ENCODE results near the gene VPREB3. TPM values are rescaled to one million over a fixed set of nuclear protein-coding genes. Genes with fewer than 3 reads are reported as not detected.

The VPREB3 gene
- total RNA-seq, 3 donors from 2014 or later, result not detected

DNA sequence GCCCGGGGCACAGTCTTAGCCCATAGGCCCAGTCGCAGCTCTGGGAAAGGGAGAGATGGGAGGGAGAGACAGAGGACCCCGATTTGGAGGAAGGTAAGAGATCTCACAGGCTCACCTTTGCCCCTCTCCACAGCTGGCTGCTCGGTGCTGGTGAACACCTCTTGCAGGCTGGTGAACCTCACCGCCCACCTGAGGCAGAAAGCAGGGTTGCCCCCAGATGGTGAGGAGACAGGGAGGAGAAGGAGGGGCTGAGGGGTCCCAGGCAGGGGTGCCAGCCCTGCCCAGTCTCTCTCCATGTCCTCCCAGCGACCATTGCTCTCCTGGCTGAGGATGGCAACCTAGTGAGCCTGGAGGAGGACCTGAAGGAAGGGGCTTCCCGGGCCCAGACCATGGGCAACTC, 9.7 kb upstream of the VPREB3 start:
- H3K36me3 ChIP-seq, result no peaks in the 10 kb centered on the region
- peaks cover 0 to 5% of the 10 kb centered on the region in 2 donors for H3K4me1 ChIP-seq
- TF ChIP-seq POLR2A (IDR thresholded peaks at IDR 0.05) (no peak), POLR2AphosphoS5 (IDR thresholded peaks at IDR 0.05) (no peak)
- TF ChIP-seq, protein P1, sequence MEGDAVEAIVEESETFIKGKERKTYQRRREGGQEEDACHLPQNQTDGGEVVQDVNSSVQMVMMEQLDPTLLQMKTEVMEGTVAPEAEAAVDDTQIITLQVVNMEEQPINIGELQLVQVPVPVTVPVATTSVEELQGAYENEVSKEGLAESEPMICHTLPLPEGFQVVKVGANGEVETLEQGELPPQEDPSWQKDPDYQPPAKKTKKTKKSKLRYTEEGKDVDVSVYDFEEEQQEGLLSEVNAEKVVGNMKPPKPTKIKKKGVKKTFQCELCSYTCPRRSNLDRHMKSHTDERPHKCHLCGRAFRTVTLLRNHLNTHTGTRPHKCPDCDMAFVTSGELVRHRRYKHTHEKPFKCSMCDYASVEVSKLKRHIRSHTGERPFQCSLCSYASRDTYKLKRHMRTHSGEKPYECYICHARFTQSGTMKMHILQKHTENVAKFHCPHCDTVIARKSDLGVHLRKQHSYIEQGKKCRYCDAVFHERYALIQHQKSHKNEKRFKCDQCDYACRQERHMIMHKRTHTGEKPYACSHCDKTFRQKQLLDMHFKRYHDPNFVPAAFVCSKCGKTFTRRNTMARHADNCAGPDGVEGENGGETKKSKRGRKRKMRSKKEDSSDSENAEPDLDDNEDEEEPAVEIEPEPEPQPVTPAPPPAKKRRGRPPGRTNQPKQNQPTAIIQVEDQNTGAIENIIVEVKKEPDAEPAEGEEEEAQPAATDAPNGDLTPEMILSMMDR (IDR thresholded peaks at IDR 0.05), result no peak
- intact Hi-C loops (cut with DNase I; ENCODE audit: low total_unique reads), result no loop called here
- H3K27ac ChIP-seq, result no peak overlapping the region
- H3K27me3 ChIP-seq, result no peaks in the 10 kb centered on the region
- H3K4me3 ChIP-seq, result peak overlapping the region in 1 of 3 donors; percentile 27
- H3K9me3 ChIP-seq, result no peaks in the 10 kb centered on the region
- no peak for DNase-seq (ENCODE audit: low spot score in 2 of 2)

GRCh38 chr22:23763579-23763945, 9.3 kb upstream of the VPREB3 start:
- Histone ChIP-seq H3K36me3 (no peaks in the 10 kb centered on the region), H3K4me3 (peak overlapping the region in 1 of 3 donors; percentile 27), H3K27ac (peak overlapping the region in 1 of 2 donors; percentile 19), H3K27me3 (no peaks in the 10 kb centered on the region), H3K4me1 (peaks cover 0 to 5% of the 10 kb centered on the region in 2 donors), H3K9me3 (no peaks in the 10 kb centered on the region)
- TF ChIP-seq, protein P1 (IDR thresholded peaks at IDR 0.05), result no peak
- no peak for DNase-seq (ENCODE audit: low spot score in 2 of 2)
- intact Hi-C loops (cut with DNase I; ENCODE audit: low total_unique reads), result no loop called here

DNA sequence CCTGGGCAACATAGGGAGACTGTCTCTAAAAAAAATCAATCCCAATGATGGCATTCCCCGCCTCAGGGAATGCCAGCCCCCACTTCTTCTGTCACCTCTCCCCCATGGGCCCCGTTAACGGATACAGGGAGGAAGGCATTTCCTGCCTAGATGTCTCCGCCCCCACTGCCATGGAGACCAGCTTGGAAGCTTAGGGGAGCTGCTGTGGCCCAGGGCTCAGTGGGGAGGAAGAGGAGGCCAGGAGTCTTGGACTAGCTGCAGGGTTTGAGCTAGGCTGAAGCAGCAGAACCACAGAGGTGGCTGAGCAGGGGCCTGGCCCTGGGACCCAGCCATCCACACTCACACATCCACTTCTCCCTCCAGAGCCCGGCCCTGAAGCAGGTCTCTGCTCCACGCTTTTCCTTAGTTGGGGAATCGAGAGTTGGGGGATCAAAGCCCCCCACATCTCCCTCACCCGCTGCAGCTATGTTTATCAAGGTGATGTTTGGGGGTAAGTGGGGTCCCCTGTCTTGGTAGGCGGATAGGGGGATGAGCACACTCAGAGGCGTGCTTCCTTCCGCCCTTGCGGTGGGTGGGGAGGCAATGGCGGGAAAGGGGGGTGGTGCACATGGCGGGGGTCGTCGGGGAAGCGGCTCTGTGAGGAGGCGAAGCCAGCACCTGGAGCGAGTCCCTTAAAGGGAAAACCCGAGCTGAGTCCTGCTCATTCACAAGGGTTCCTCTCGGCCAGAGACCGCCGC, 8.8 kb upstream of the VPREB3 start, which contains the start of gene C22orf15:
C22orf15 (plus strand) TSS at position 149 of the 737 bp plus-strand sequence; CDS start at position 466, 317 bp downstream.
- peak within 1 kb of the TSS in 1 of 2 donors; percentile 19 for H3K27ac ChIP-seq
- TF ChIP-seq POLR2AphosphoS5 (IDR thresholded peaks at IDR 0.05), result no peak
- TF ChIP-seq, protein P1 (IDR thresholded peaks at IDR 0.05), result no peak
- no peak for TF ChIP-seq POLR2A (IDR thresholded peaks at IDR 0.05)
- H3K36me3 ChIP-seq, result no peaks in the 10 kb centered on the region
- no peaks in the 10 kb centered on the region for H3K9me3 ChIP-seq
- H3K27me3 ChIP-seq, result no peaks in the 10 kb centered on the region
- intact Hi-C loops (cut with DNase I; ENCODE audit: low total_unique reads), result no loop called here
- DNase-seq (ENCODE audit: low spot score in 2 of 2), result no peak
- H3K4me3 ChIP-seq, result peak within 1 kb of the TSS in 1 of 3 donors; percentile 27
- peaks cover 0 to 5% of the 10 kb centered on the region in 2 donors for H3K4me1 ChIP-seq

GRCh38 chr22:23760056-23760455, 5.8 kb upstream of the VPREB3 start:
- H3K27ac ChIP-seq, result no peak overlapping the region
- intact Hi-C loops (cut with DNase I; ENCODE audit: low total_unique reads), result no loop called here
- no peaks in the 10 kb centered on the region for H3K4me1 ChIP-seq
- H3K4me3 ChIP-seq, result no peak overlapping the region
- H3K9me3 ChIP-seq, result no peaks in the 10 kb centered on the region
- TF ChIP-seq POLR2AphosphoS5 (IDR thresholded peaks at IDR 0.05) (no peak), POLR2A (IDR thresholded peaks at IDR 0.05) (no peak)
- TF ChIP-seq, protein P1 (IDR thresholded peaks at IDR 0.05), result no peak
- no peak for DNase-seq (ENCODE audit: low spot score in 2 of 2)
- H3K36me3 ChIP-seq, result no peaks in the 10 kb centered on the region
- H3K27me3 ChIP-seq, result no peaks in the 10 kb centered on the region

- intact Hi-C loops (cut with DNase I; ENCODE audit: low total_unique reads), result no loop called here
- Histone ChIP-seq H3K4me1 (no peaks in the 10 kb centered on the region), H3K36me3 (no peaks in the 10 kb centered on the region), H3K27ac (no peak overlapping the region), H3K4me3 (no peak overlapping the region), H3K9me3 (no peaks in the 10 kb centered on the region), H3K27me3 (no peaks in the 10 kb centered on the region)
- no peak for TF ChIP-seq POLR2AphosphoS5 (IDR thresholded peaks at IDR 0.05)
- TF ChIP-seq POLR2A (IDR thresholded peaks at IDR 0.05), result no peak
- TF ChIP-seq, protein P1 (IDR thresholded peaks at IDR 0.05), result no peak
- DNase-seq (ENCODE audit: low spot score in 2 of 2), result no peak
Observed at GRCh38 chr22:23759566-23759965, 5.3 kb upstream of the VPREB3 start.

All from breast epithelium (tissue), 4 donors.